Neural cell (in vitro differentiated cells): ENCODE data around the gene RFX2. TPM values are rescaled to one million over a fixed set of nuclear protein-coding genes. Genes with fewer than 3 reads are reported as not detected.

Experiments
- H2AFZ ChIP-seq: fragments of 200-600, 300-800 bp; sonication (generic), shearing (Covaris generic); 2 replicates; pipeline ENCODE4 v1.6.0; 2014; ENCODE audit warnings: low read depth, mild to moderate bottlenecking, antibody characterized with exemption, low read length, moderate library complexity
- H3F3A ChIP-seq: fragments of 200-600 bp; shearing (Covaris generic); 2 replicates; pipeline ENCODE4 v1.6.1; 2016; ENCODE audit warnings: mild to moderate bottlenecking, moderate library complexity, mixed read lengths, antibody characterized with exemption, low read length; ENCODE audit not compliant: insufficient read depth, poor library complexity, severe bottlenecking
- H3K27ac ChIP-seq: fragments of 200-600, 300-800 bp; sonication (generic), shearing (Covaris generic); 2 replicates; pipeline ENCODE4 v1.5.1; 2014; ENCODE audit warnings: mild to moderate bottlenecking, low read length, moderate library complexity
- H3K27me3 ChIP-seq: fragments of 300-800, 200-600 bp; sonication (generic), shearing (Covaris generic); 2 replicates; pipeline ENCODE4 v1.6.0; 2014; ENCODE audit warnings: mild to moderate bottlenecking, low read depth, low read length, moderate library complexity; ENCODE audit not compliant: insufficient read depth
- H3K36me3 ChIP-seq: fragments of 300-800, 200-600 bp; sonication (generic), shearing (Covaris generic); 2 replicates; pipeline ENCODE4 v1.5.1; 2014; ENCODE audit warnings: mild to moderate bottlenecking, antibody characterized with exemption, low read length, moderate library complexity; ENCODE audit not compliant: insufficient read depth
- H3K4me2 ChIP-seq: fragments of 300-800, 200-600 bp; sonication (generic), shearing (Covaris generic); 2 replicates; pipeline ENCODE4 v1.6.0; 2014; ENCODE audit warnings: mild to moderate bottlenecking, low read length
- H3K4me3 ChIP-seq: fragments of 300-800, 200-600 bp; sonication (generic), shearing (Covaris generic); 2 replicates; pipeline ENCODE4 v1.5.1; 2014; ENCODE audit warnings: mild to moderate bottlenecking, low read length, moderate library complexity
- H3K79me2 ChIP-seq: fragments of 200-600 bp; shearing (Covaris generic); replicated peaks from 2 replicates; pipeline ENCODE4 v1.6.0; 2014; ENCODE audit warnings: mild to moderate bottlenecking, low read length, moderate library complexity; ENCODE audit not compliant: insufficient read depth
- H3K9ac ChIP-seq: fragments of 300-800, 200-600 bp; sonication (generic), shearing (Covaris generic); 2 replicates; pipeline ENCODE4 v1.6.1; 2016; ENCODE audit warnings: mild to moderate bottlenecking, low read length, mixed read lengths
- H3K9me2 ChIP-seq: fragments of 200-600 bp; shearing (Covaris generic); 2 replicates; pipeline ENCODE4 v1.6.1; 2016; ENCODE audit warnings: mild to moderate bottlenecking, low read length, mixed read lengths; ENCODE audit not compliant: insufficient read depth
- H3K9me3 ChIP-seq: fragments of 200-600, 300-800 bp; sonication (generic), shearing (Covaris generic); 2 replicates; pipeline ENCODE4 v1.6.1; 2016; ENCODE audit warnings: mild to moderate bottlenecking, mixed run types, low read length, moderate library complexity, mixed read lengths
- H4K20me1 ChIP-seq: fragments of 200-600 bp; shearing (Covaris generic); 2 replicates; pipeline ENCODE4 v1.6.1; 2016; ENCODE audit warnings: mild to moderate bottlenecking, mixed run types; ENCODE audit not compliant: insufficient read depth
- EP300 ChIP-seq: fragments of 450-650 bp; conservative IDR thresholded peaks from 2 replicates; pipeline ENCODE4 v1.6.1; 2014; ENCODE audit warnings: antibody characterized with exemption, mild to moderate bottlenecking, moderate library complexity; ENCODE audit not compliant: poor library complexity, severe bottlenecking
- EZH2 ChIP-seq: fragments of 200-600, 300-800 bp; shearing (Covaris generic), sonication (generic); IDR thresholded peaks from 2 replicates; pipeline ENCODE4 v1.6.1; 2014; ENCODE audit warnings: antibody characterized with exemption, low read length, borderline replicate concordance, mild to moderate bottlenecking; ENCODE audit not compliant: insufficient read depth, poor library complexity, severe bottlenecking
- MXI1 ChIP-seq: fragments of 450-650 bp; conservative IDR thresholded peaks from 2 replicates; pipeline ENCODE4 v1.6.1; 2014; ENCODE audit warnings: antibody characterized with exemption, mild to moderate bottlenecking; ENCODE audit not compliant: poor library complexity, severe bottlenecking
- POLR2AphosphoS5 ChIP-seq: IDR thresholded peaks from 2 replicates; pipeline ENCODE4 v1.6.1; 2012
- RAD21 ChIP-seq: fragments of 450-650 bp; conservative IDR thresholded peaks from 2 replicates; pipeline ENCODE4 v1.6.1; 2014; ENCODE audit warnings: antibody characterized with exemption, mild to moderate bottlenecking, moderate library complexity
- SMC3 ChIP-seq: fragments of 450-650 bp; conservative IDR thresholded peaks from 2 replicates; pipeline ENCODE4 v1.6.1; 2014; ENCODE audit warnings: antibody characterized with exemption, mild to moderate bottlenecking, moderate library complexity; ENCODE audit not compliant: poor library complexity
- TAF1 ChIP-seq: IDR thresholded peaks from 2 replicates; pipeline ENCODE4 v1.6.1; 2012; ENCODE audit warnings: low read depth
- polyA plus RNA-seq: library from polyadenylated mRNA; depleted of rRNA; stranded (reverse); fragments of >200 nt; gene quantifications from 2 replicates; pipeline ENCODE4 v1.2.3, GENCODE V29; 2014
- TF ChIP-seq, protein P1 (sequence below): IDR thresholded peaks from 2 replicates; pipeline ENCODE4 v1.6.1; 2012; ENCODE audit warnings: borderline replicate concordance
- TF ChIP-seq, protein P2 (sequence below): fragments of 450-650 bp; IDR thresholded peaks from 2 replicates; pipeline ENCODE4 v1.5.1; 2014; ENCODE audit warnings: antibody characterized with exemption, mild to moderate bottlenecking, moderate library complexity; ENCODE audit not compliant: poor library complexity, severe bottlenecking

The RFX2 gene
- polyA plus RNA-seq, 1 donor from 2014 or later = 0.69 TPM

DNA sequence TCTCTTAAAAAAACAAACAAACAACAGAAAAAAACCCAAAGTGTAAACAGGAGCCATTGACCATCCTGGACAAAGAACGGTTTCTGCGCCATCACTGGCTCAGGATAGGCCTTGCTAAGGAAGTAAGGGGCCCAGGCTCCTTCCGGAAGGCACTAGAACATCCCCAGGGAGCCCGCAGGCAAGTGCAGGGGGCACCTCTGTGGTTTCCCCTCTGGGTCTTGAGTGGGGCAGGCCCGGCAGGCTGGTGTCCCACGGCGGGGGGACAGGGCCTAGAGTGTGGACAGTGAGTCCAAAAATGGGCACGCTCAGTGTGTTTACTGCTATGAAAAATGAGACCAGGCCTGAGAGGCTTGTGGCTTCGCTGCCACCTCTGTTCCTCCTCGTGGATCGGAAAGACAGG lies 117.5 kb downstream of the RFX2 start:
- H3K27ac ChIP-seq = no peak overlapping the region
- TF ChIP-seq, protein P1, sequence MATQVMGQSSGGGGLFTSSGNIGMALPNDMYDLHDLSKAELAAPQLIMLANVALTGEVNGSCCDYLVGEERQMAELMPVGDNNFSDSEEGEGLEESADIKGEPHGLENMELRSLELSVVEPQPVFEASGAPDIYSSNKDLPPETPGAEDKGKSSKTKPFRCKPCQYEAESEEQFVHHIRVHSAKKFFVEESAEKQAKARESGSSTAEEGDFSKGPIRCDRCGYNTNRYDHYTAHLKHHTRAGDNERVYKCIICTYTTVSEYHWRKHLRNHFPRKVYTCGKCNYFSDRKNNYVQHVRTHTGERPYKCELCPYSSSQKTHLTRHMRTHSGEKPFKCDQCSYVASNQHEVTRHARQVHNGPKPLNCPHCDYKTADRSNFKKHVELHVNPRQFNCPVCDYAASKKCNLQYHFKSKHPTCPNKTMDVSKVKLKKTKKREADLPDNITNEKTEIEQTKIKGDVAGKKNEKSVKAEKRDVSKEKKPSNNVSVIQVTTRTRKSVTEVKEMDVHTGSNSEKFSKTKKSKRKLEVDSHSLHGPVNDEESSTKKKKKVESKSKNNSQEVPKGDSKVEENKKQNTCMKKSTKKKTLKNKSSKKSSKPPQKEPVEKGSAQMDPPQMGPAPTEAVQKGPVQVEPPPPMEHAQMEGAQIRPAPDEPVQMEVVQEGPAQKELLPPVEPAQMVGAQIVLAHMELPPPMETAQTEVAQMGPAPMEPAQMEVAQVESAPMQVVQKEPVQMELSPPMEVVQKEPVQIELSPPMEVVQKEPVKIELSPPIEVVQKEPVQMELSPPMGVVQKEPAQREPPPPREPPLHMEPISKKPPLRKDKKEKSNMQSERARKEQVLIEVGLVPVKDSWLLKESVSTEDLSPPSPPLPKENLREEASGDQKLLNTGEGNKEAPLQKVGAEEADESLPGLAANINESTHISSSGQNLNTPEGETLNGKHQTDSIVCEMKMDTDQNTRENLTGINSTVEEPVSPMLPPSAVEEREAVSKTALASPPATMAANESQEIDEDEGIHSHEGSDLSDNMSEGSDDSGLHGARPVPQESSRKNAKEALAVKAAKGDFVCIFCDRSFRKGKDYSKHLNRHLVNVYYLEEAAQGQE = no peak
- TF ChIP-seq RAD21 = no peak
- TF ChIP-seq EP300 = no peak
- no peak for TF ChIP-seq SMC3
- no peak for TF ChIP-seq POLR2AphosphoS5
- TF ChIP-seq EZH2 = no peak
- TF ChIP-seq MXI1 = no peak
- no peak for TF ChIP-seq TAF1
- TF ChIP-seq, protein P2, sequence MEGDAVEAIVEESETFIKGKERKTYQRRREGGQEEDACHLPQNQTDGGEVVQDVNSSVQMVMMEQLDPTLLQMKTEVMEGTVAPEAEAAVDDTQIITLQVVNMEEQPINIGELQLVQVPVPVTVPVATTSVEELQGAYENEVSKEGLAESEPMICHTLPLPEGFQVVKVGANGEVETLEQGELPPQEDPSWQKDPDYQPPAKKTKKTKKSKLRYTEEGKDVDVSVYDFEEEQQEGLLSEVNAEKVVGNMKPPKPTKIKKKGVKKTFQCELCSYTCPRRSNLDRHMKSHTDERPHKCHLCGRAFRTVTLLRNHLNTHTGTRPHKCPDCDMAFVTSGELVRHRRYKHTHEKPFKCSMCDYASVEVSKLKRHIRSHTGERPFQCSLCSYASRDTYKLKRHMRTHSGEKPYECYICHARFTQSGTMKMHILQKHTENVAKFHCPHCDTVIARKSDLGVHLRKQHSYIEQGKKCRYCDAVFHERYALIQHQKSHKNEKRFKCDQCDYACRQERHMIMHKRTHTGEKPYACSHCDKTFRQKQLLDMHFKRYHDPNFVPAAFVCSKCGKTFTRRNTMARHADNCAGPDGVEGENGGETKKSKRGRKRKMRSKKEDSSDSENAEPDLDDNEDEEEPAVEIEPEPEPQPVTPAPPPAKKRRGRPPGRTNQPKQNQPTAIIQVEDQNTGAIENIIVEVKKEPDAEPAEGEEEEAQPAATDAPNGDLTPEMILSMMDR = no peak

DNA sequence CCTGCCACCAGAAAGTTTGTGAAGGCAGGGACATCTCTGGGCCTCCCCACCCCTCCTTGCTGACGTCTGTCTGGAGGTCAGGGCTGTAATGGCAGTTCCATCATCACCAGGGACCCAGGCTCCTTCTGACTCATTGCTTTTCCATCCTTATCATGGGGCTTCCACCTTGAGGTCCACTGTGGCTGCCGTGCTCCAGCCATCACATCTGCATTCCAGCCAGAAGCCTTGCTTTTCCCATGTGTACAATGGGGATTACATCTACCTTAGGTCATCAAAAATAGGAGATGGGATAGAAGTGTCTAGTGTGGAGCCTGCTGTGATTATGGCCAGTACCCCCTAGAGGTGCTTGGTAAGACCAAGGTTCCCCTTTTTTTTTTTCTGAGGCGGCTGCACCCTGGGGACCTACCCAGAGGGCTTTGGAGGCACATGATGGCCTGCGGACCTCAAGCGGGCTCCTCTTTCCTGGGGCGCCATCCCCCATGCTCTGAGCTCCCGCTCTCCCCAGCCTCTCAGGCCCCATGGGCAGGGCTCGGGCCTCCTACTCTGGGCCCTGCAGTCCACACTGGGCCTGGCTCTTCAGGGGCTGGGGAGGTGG lies 119.0 kb downstream of the RFX2 start:
- Histone ChIP-seq H3K4me2 (no peak overlapping the region), H3K79me2 (no peaks in the 10 kb centered on the region), H3F3A (no peaks in the 10 kb centered on the region), H3K9me3 (no peaks in the 10 kb centered on the region), H3K36me3 (no peaks in the 10 kb centered on the region), H3K9me2 (no peaks in the 10 kb centered on the region), H3K27me3 (no peaks in the 10 kb centered on the region), H3K4me3 (no peak overlapping the region), H2AFZ (no peak overlapping the region), H3K9ac (no peak overlapping the region), H4K20me1 (no peaks in the 10 kb centered on the region), H3K27ac (no peak overlapping the region)
- TF ChIP-seq EP300 (no peak), EZH2 (no peak), POLR2AphosphoS5 (no peak), MXI1 (no peak), SMC3 (no peak), TAF1 (no peak), RAD21 (no peak)
- TF ChIP-seq, protein P2 = no peak
- TF ChIP-seq, protein P1 = no peak

More for the DNA sequence above, 117.5 kb downstream of the RFX2 start:
- H3K4me3 ChIP-seq = no peak overlapping the region
- no peaks in the 10 kb centered on the region for H3K36me3 ChIP-seq
- H3K9me3 ChIP-seq = no peaks in the 10 kb centered on the region
- H2AFZ ChIP-seq = no peak overlapping the region
- H3F3A ChIP-seq = no peaks in the 10 kb centered on the region
- no peaks in the 10 kb centered on the region for H3K27me3 ChIP-seq
- H3K4me2 ChIP-seq = no peak overlapping the region
- no peaks in the 10 kb centered on the region for H3K9me2 ChIP-seq
- H3K79me2 ChIP-seq = no peaks in the 10 kb centered on the region
- no peaks in the 10 kb centered on the region for H4K20me1 ChIP-seq
- H3K9ac ChIP-seq = no peak overlapping the region
